UCSD-AML1 (cell line): ENCODE measurements around the gene MCEMP1.
A peak's percentile ranks its signal among the peaks of the same experiment; 100 is the strongest.

Experiments
- DNase-seq: peaks from one replicate; lab custom pipeline; 2025; ENCODE audit not compliant: unreplicated experiment; lab: John Stamatoyannopoulos, UW

The MCEMP1 gene

GRCh38 chr19:7676854-7677253, at the start of gene MCEMP1:
Gene MCEMP1 (plus strand): TSS chr19:7677090. CDS start chr19:7677121, 31 bp downstream.
- DNase-seq, result peak; percentile 76

- no peak for DNase-seq
Observed at GRCh38 chr19:7627166-7627565, 49.7 kb upstream of the MCEMP1 start.

GRCh38 chr19:7628589-7629311, 48.1 kb upstream of the MCEMP1 start:
- DNase-seq, result no peak

GRCh38 chr19:7629347-7630054, 47.4 kb upstream of the MCEMP1 start, which contains the start of the genes PET100 and XAB2:
Gene PET100 (plus strand): TSS chr19:7629793. CDS start chr19:7629834, 41 bp downstream.
Gene XAB2 (minus strand): TSS chr19:7629545. CDS start chr19:7629527, 18 bp downstream.
- DNase-seq, result peak; percentile 95

GRCh38 chr19:7631577-7631976, 45.3 kb upstream of the MCEMP1 start:
- no peak for DNase-seq

- DNase-seq, result no peak
Observed at GRCh38 chr19:7632340-7633203, 44.3 kb upstream of the MCEMP1 start.

GRCh38 chr19:7633698-7634097, 43.2 kb upstream of the MCEMP1 start, which contains the start of gene PCP2:
Gene PCP2 (minus strand): TSS chr19:7633719. CDS start chr19:7633457, 262 bp downstream.
- DNase-seq, result no peak

- DNase-seq, result no peak
Observed at GRCh38 chr19:7635670-7636069, 41.2 kb upstream of the MCEMP1 start.

- no peak for DNase-seq
Observed at GRCh38 chr19:7636317-7636690, 40.6 kb upstream of the MCEMP1 start.

GRCh38 chr19:7636691-7637373, 40.1 kb upstream of the MCEMP1 start, which contains the start of gene STXBP2:
Gene STXBP2 (plus strand): TSS chr19:7637110. CDS start chr19:7637150, 40 bp downstream.
- DNase-seq, result peak; percentile 87

- peak; percentile 78 for DNase-seq
Observed at GRCh38 chr19:7637374-7638256, 39.3 kb upstream of the MCEMP1 start.

- no peak for DNase-seq
Observed at GRCh38 chr19:7638802-7639465, 38.0 kb upstream of the MCEMP1 start.

GRCh38 chr19:7639863-7640348, 37.0 kb upstream of the MCEMP1 start:
- no peak for DNase-seq

GRCh38 chr19:7640803-7641202, 36.1 kb upstream of the MCEMP1 start:
- DNase-seq, result no peak

GRCh38 chr19:7641290-7642276, 35.3 kb upstream of the MCEMP1 start:
- DNase-seq, result peak; percentile 18

GRCh38 chr19:7642295-7643030, 34.4 kb upstream of the MCEMP1 start:
- DNase-seq, result no peak

- no peak for DNase-seq
Observed at GRCh38 chr19:7643031-7643415, 33.9 kb upstream of the MCEMP1 start.
